HG03571 (cell line): Measurements from ENCODE around the gene CTIF.

Experiments used
- ATAC-seq: cut with Tn5 transposase; IDR thresholded peaks from one replicate; pipeline ENCODE4 v1.9.1; 2021; ENCODE audit not compliant: unreplicated experiment

Gene CTIF

DNA sequence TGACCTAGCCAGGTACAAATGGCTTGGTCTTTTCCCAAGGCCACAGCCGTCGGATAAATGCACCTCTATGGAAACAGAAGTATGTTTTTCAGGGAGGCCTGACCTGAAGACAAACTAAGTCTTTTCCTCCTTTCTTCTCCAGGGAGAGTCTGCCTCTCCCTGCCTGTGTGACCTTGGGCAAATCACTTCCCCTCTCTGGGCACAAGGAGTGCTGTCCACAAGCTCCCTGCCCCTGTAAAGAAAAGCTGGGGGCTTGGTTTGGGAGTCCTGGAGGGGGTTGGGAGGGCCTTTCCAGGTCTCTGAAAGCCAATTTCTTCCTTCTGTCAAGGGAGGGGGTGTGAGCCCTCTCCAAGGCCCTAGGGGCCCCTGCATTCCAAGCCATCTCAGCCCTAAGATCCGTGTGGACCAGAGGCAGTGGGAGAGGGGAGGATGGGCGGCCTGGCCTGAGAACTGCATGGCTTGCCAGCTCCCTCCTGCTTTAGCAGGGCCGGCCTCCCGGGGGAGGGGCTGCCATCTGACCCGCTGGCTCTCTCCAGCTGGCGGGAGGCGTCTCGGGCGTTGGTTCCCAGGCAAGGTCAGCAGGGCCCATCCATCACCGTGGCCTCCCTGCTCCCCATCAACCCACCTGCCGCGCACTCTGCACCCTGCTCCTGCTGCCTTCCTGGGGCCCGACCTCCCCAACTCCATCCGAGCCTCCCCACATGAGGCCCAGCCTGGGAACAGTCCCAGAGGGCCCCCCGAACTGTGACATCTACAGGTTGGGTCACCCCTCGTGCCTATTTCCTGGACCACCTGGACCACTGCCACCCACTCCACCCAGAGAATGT, 350.5 kb downstream of the CTIF start:
- ATAC-seq: no peak

DNA sequence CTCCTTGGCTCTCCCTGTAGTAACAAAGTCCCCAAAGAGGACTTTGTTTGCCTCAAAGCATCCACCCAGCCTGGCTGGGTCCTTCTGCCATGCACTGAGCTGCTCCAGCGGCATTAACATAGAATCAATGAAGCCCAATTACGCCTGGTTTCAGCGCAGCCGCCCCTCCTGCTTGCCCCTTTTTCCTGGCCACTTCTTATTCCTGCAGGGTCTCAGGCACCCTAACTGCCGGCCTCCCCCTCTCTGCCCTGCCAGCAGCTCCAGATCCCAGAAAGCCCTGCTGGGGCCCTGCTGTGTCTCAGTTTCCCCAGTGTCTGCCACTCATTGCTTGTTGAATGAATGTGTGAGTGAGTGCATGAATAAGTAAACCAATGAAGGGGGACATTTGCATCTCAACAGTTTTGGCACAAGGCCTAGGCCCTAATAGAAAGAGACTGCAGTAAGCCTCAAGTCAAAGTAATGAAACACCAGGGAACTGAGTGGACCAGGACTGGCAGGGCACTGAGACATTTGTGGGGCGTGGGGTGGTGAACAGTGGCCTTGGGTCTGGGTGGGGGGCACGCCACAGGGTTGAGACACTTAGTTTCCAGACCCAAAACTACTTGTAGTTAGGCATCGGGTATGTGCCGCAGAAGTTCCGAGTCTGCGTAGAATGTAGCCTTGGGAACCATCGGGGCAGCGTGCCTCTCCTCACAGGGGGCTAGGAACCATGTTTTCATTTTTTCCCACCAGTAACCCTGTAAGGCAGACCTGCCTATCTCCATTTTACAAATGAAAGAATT, 351.3 kb downstream of the CTIF start:
- no peak for ATAC-seq

DNA sequence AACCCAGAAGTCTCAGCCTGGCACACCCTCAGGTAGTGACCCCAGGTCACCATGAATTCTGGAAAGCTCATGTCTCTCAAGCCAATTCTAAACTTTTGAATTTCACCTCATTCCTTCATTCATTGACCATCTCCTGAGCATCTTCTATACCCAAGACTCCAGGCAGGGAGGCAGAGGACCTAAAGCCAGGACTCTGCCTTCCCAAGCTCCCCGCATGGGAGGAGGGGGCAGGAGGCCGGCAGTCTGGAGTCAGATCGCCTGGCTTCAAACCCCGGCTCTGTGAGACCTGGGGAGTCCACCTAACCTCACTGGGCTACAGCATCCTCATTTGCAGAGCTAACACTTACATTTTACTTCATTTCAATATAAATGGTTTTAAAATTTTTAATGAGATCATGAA, 352.9 kb downstream of the CTIF start:
- ATAC-seq: no peak

DNA sequence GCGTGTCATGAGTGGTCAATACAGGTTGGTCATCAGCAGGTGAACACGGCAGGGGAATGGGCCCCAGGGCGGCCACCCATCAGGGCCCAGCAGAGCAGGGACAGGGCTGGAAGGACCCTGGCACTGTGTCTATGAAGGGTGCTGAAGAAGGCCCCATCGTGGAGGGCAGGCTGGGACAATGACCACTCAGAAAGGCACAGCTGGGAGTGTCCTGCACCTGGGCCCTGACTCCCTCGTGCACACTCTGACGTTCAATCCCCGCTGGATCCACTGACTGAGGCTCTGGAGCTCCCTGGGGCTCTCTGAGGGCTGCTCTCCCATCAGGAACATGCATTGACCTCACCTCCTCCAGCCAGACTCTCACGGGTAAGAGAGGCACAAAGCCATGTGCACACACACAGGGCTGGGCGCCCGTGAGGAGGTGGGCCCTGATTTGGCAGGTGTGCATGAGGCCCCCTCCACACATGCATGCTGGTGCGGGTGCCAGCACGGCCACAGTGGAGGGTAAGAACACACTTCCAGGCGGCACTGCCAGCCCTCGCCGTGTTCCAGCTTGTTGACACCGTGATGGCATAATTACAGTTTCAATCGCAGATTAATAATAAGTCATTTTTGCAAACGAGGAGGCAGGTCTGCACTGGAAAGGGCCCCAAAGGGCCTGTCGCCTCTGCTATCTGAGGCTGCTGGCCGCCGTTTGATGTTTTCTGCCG, 353.5 kb downstream of the CTIF start:
- ATAC-seq: no peak

DNA sequence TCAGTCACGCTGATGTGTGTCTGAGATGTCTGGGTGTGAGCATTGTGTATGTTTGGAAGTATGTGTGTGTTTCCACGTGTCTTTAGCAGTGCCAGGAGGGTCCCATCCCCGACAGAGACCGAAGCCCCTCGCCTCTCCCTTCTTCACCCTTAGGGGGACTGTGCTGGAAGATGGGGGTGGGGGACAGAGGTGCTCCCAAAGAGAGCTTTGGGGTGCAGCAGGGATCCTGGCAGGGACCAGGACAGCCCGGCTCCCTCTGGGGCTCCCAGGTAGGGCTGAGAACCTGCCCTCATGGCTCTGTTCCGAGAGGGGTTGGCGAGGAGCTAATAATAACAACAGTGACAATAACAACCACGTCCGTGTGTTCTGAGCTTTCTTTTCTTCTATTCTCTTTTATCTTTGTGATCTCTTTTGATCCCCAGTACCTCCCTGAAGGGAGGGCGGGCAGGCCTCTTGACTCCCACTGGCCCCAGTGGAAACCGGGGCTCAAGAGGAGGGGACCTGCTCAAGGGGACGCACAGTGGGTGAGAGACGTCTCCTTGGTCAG, 354.3 kb downstream of the CTIF start:
- no peak for ATAC-seq

DNA sequence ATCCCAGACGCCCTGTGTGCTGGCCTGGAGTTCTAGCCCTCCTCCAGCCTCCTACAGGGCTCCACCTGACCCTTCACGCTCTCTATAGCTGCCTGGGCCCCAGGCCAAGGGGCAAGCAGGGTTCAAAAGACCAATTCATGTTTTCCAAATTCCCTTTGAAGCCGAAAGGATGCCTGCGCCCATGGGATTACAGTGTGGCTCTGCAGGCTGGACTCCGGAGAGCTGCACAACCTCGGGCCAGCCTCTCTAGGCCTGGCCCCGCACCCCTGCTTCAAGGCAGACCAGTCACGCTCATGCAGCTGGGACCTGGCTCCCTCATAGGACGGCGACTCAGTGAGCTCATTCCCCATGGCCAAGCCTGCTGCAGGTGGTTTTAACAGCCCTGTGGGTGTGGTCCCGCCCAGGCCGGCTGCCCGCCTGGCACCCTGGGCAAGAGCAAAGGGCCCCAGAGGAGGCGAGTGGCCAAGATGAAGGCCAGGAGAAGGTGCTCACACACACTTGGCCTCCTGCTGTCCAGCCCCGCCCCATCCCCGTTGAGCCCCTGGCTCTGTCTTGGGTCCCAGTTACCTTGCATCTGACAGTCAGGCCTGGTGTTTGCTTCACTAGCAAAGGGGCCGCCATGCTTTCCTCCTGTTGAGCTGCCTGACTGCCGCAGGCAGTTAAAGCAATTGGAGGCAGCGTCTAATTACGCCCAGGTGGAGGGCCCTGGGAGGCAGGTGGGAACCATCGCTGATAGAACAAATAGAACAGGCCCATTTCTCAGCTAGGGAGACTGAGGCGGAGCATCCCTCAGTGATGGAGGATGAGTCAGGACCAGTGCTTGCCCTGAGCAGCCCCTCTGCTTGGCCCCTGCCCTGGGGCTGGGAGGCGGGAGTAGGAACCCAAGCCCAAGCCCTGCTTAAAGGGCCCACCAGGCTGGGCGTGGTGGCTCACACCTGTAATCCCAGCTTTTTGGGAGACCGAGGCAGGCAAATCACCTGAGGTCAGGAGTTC, 355.1 kb downstream of the CTIF start:
- ATAC-seq: no peak

DNA sequence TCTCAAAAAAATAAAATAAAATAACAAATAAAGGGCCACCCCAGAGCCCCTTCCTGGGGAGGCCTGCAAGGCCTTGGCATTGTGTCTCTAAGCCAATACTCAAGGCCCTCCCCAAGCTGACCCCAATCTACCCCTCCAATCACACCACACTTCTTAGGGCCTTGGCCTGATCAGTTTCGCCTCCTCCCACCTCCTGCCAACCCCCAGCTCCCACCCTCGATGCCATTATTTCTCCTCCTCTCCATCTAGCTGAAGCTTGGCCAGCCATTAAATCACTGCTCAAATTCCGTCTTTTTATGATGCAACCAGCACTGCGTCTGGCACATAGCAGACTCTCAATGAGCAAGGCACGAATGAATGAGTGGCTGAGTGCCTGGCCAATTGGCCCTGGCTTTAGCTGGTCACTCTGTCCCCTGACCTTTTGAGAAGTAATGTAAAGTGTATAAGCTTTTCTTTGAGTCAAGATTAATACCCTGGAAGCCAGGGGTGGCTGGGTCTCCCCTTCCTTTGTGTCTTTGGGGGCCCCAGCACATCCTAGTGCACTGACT, 356.0 kb downstream of the CTIF start:
- no peak for ATAC-seq

DNA sequence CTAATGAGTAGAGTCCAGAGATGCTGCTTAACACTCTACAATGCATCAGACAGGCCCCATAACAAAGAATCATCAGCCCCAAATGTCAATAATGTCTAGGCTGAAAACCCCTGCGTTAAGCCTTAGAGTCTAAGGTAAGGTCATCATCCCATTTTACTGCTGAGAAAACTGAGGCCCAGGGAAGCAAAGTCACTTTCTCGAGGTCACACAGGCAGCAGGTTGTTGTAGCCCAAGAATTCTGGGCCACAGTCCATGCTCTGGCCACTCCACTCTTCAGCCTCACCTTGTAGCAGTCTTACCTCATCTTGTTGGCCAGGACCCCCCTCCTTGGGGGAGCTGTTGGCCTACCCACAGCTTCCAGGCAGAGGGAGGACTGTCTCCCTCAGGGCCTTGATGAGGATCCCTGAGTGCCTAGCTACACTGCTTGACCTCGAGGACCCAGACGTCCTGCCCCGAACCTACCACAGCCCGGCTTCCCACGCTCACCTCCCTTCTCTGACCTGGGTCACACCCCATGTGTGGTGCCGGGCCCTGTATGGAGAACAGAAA, 357.6 kb downstream of the CTIF start:
- ATAC-seq: no peak

DNA sequence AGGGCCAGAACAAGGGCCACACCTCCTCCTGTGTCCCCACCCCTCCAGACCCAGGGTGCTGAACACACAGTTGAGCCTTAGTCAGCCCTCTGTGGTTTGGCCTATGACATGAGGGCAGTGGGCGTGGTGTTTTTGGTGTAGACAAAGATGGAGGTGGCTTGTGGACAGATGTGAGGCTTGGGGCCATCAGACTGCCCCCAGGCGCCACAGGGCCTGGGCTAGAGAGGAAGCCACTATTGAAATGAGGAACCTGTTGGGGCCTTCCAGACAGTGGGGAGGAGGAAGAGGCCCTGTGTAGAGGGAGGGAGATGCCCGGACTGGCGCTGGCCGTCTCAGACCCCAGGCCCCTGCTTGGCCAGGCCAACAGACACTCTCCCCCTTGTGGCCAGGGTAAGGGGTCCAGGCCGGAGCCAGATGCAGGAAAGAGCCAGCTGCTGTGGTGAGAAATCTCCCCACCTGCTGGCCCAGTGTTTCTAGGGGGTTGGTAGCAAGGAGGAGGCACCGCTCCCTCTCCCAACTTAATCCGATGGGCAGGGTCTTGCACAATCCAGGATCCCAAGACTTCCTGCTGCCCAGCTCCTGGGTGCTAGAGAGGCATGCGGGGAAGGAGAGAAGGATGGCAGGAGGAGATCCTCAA, 358.2 kb downstream of the CTIF start:
- no peak for ATAC-seq

DNA sequence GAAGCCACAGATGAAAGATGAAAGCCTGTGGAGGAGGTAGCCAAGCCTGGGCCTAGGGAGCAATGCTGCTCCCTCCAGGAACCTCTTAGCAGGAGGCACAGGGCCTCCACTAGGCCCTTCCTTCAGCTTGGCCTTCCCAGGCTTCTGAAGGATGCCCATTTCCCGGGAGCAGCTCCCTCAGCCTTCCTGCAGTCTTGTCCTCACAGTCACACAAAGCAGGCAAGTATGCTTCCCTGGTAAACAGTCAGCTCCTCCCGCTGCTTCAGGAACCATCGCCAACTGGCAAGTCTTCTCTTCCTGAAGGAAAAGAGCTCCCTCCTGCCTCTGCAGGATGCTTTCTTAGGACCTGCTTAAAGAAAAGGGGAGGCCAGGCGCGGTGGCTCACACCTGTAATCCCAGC, 358.7 kb downstream of the CTIF start:
- ATAC-seq: no peak

DNA sequence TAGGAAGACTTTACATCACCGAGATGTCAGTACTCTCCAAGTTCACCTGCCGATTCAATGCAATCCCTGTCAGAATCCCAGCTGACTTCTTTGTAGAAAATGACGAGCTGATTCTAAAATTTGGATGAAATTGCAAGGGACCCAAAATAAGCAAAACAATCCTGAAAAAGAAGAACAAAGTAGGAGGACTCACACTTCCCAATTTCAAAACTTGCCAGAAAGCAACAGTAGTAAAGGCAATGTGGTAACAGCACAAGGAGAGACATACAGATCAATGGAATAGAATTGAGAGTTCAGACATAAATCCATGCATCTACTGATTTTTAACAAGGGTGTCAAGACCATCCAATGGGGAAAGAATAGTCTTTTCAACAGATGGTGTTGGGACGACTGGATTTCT, 359.7 kb downstream of the CTIF start:
- no peak for ATAC-seq

DNA sequence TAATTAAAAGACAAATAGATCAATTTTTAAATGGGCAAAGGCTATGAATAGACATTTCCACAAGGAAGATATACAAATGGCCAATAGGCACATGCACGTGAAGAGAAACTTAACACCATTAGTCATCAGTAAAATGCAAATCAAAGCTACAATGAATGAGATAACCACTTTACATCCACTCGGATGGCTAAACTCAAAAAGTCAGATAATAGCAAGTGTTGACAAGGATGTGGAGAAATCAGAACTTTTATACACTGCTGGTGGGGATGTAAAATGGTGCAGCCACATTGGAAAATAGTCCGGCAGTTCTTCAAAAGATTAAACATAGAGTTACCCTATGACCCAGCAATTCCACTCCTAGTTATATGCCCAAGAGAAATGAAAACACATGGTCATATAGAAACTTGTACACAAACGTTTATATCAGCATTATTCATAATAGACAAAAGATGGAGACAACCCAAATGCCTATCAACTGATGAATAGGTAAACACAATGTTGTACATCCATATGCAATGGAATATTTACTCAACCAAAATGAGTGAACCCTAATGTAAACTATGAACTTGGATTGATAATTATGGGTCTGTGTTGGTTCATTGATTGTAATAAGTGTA, 360.8 kb downstream of the CTIF start:
- no peak for ATAC-seq

DNA sequence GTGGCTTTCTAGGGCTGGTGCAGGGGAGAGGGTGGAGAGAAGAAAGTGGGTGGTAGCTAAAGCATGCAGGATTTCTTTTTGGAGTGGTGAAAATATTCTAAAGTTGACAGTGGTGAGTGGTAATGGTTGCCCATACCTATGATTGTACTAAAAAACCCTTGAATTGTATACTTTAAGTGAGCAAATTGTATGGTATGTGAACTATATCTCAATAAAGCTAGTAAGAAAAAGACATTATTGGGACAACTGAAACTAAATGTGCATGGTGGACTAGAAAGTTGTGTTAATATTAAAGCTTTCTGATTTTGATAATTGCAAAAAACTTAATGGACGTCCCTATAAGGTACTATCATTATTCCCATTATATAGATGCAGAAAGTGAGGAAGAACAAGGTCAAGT, 361.6 kb downstream of the CTIF start:
- ATAC-seq: no peak

DNA sequence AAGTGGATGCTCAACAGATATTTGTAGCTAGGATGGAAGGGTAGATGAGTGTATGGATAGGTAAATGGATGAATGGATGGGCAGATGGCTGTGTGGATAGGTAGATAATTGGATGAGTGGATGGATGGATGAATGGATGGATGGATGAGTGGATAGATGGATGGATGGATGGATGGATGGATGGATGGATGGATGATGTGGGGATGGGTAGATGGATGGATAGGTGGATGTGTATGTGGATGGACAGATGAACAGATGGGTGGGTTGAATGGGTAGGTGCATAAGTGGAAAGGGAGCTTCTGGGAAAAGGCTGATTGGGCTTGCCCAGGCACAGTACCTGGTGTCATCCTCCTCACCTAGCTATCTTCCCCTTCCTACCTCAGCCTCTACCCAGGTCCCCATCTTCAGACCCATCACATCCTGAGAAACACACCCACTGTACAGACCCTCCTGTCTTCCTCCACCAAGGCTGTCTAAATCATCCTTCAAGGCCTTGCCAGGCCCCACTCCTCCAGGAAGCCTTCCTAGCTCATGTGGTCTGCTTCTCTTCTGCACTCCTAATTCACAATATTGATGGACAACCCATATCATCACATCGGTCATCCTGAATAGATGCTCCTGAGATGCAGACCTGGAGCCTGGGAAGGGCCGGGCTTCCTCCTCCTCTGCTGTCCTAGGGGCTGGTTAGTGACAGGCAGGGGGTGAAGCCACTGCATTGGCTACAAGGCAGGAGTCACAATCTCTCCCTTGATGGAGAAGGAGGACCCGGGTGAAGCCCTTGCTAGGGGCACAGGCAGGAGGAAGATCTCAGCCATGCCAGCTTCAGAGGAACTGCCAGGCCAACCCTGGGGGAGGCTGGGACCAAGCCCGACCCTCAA, 362.6 kb downstream of the CTIF start:
- ATAC-seq: no peak

DNA sequence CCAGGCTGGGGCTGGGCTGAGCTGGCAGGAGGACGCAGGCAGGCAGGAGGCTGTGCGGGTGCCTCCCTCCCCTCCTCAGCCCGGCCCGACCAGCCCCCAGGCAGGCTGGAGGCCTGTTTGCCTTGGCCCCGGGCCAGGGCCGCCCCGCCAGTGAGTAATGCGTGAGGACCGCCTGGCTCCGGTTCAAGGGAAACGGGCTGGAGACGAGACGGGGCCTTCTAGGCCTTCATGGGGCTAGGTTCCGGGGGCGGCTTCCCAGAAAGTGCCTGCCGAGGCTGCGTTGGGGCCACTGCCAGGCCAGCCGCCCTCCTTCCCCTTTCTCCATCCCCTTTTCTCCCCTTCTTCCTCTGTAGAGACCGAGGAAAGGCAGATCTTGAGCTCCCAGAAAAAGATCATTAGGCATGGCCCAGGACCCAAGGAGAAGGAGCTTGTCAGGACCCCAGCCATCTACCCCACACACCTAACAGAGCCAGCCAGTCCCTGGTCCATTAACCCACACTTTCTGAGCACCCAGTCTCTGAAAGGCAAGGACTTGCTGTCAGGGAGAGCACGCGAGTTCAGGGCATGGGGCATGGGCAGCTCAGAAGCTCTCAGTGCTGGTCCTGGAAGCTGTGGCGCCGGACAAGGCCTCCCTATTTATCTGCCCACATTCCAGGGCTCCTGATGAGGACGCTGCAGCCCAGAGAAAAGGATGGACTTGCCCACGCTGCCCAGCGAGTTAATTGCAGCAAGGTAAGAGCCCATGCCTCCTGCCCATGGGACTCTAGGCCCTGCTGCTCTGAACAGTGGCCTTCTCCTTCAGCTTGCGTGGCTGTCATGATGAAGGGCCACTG, 363.4 kb downstream of the CTIF start:
- no peak for ATAC-seq

DNA sequence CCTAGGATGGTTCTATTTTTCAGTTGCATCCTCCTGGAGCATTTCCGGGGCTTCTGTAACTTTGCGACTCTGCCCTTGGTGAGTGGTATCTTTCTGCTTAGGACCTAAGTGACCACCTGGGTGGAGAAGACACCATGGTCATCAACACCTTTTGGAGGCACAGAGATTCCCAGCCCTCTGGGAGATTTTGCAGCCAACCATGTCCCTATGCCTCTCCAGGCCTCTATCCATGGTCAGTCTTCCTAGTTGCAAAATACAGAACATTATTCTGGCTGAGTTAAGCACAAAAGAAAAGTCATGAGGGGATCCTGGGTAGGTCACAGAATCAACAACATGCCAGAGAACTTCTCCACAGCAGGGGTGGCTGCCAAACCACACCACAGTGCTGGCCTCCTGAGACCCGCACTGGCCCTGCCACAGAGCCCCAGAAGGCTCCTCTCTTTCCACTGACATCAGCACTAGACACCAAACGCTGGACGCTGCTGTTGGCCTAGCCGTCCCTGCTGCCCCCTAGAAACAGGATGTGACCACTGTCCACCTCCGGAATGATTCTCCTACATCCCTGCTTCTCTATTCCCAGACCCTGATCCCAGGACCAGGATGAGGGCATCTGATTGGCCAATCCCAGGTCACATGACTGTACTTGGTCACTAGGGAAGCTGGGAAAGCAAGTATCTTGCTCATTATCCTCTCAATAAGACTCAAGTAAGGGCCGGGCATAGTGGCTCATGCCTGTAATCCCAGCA, 364.2 kb downstream of the CTIF start:
- no peak for ATAC-seq
